ENCODE results near the gene RNF157. TPM values are rescaled to one million over a fixed set of nuclear protein-coding genes. Genes with fewer than 3 reads are reported as not detected.
A peak's percentile ranks its signal among the peaks of the same experiment; 100 is the strongest.
"Not testable (repeated sequence)": the region's sequence is repeated elsewhere in the genome, so short reads cannot be mapped to it uniquely, and the experiment has no call there.

The RNF157 gene
- total RNA-seq, 1 experiment from 2014 or later, result 3.5 TPM

GRCh38 chr17:76236603-76237002 is 3.7 kb downstream of the RNF157 start:
- H3K4me3 ChIP-seq, result no peak overlapping the region
- H3K36me3 ChIP-seq, result no peaks in the 10 kb centered on the region
- peaks cover under 1% of the 10 kb centered on the region for H3K4me1 ChIP-seq
- DNase-seq, result no peak
- H3K9me3 ChIP-seq (replicated peaks), result 0 out of 2 replicates have a peak, but pooled peaks cover 3% of the 10 kb centered on the region
- H3K27ac ChIP-seq, result no peak overlapping the region
- peaks cover under 1% of the 10 kb centered on the region; the same call in 1 of the 2 replicates for H3K27me3 ChIP-seq

- no peak overlapping the region for H3K4me3 ChIP-seq
- no peaks in the 10 kb centered on the region for H3K36me3 ChIP-seq
- H3K4me1 ChIP-seq, result no peaks in the 10 kb centered on the region
- no peaks in the 10 kb centered on the region for H3K27me3 ChIP-seq
- H3K27ac ChIP-seq, result no peak overlapping the region
- no peak for DNase-seq
- 0 out of 2 replicates have a peak, but pooled peaks cover 3% of the 10 kb centered on the region for H3K9me3 ChIP-seq (replicated peaks)
Observed at GRCh38 chr17:76235883-76236282, 4.4 kb downstream of the RNF157 start.

DNA sequence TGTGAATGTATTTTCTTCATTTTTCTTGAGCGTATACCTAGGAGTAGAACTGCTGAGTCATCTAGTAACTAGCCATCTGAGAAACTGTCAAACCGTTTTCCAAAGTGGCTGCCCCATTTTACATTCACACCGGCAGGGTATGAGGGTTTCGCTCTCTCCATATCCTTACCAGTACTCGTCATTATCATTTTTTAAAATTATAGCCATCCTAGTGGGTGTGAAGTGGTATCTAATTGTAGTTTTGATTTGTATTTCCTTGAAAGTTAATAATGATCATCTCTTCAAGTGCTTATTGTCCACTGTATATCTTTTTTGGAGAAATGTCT is 6.0 kb downstream of the RNF157 start:
- H3K9me3 ChIP-seq (replicated peaks), result 0 out of 2 replicates have a peak, but pooled peaks cover 3% of the 10 kb centered on the region
- H3K27me3 ChIP-seq, result no peaks in the 10 kb centered on the region
- DNase-seq, result no peak
- H3K36me3 ChIP-seq, result no peaks in the 10 kb centered on the region
- H3K4me1 ChIP-seq, result no peaks in the 10 kb centered on the region
- no peak overlapping the region for H3K4me3 ChIP-seq
- no peak overlapping the region for H3K27ac ChIP-seq

DNA sequence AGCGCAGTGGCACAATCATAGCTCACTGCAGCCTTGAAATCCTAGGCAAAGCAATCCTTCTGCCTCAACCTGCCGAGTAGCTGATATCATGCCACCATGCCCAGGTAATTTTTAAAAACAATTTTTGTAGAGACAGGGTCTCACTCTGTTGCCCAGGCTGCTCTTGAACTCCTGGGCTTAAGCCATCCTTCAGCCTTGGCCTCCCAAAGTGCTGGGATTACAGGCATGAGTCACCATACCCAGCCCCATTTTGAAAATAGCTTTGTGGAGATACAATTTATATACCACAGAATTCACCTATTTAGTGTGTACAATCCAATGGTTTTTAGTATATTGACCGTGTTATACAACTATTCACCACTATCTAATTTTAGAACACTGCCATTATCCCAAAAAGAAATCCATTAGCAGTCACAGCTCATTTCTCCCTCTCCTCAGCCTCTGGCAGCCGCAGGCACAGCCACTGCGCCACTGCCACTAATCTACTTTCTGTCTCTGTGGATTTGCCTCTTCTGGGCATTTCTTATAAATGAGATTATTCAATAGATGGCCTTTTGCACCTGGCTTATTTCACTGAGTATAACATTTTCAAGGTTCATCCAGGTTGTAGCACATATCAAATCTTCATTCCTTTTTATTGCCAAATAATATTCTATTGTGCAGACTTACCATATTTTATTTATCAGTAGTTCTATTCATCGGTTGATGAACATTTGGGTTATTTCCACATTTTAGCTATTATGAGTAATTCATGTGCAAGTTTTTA is 6.5 kb downstream of the RNF157 start:
- Histone ChIP-seq H3K36me3 (no peaks in the 10 kb centered on the region), H3K9me3 (replicated peaks) (0 out of 2 replicates have a peak, but pooled peaks cover 3% of the 10 kb centered on the region), H3K27me3 (no peaks in the 10 kb centered on the region), H3K4me3 (no peak overlapping the region), H3K4me1 (no peaks in the 10 kb centered on the region), H3K27ac (no peak overlapping the region)
- no peak for DNase-seq

GRCh38 chr17:76232342-76232741 is 8.0 kb downstream of the RNF157 start:
- Histone ChIP-seq H3K36me3 (no peaks in the 10 kb centered on the region), H3K4me3 (no peak overlapping the region), H3K27ac (no peak overlapping the region), H3K27me3 (no peaks in the 10 kb centered on the region), H3K9me3 (replicated peaks) (0 out of 2 replicates have a peak, but pooled peaks cover 3% of the 10 kb centered on the region), H3K4me1 (no peaks in the 10 kb centered on the region)
- DNase-seq, result no peak

DNA sequence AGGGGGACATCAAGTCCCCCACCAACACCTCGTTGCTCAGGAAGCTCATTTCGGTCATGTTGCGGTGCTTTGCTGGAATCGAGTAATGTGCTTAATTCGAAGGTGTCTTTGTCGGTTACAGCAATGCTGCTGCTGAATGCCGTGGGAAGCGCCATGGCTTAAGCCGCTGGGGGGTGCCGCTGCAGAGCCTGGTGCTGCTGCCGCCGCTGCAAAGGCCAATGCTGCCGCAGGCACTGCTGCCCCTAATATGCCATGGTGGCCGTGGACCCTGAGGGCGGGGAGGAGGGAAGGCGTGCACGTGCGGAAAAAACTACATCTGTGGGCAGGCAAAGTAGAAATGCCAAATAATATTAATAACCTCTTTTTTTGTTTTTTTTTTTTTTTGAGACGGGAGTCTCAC is 13.5 kb downstream of the RNF157 start:
- not testable (repeated sequence) for H3K4me3 ChIP-seq; H3K27me3 ChIP-seq; H3K4me1 ChIP-seq; DNase-seq; H3K27ac ChIP-seq; H3K9me3 ChIP-seq (replicated peaks); H3K36me3 ChIP-seq

DNA sequence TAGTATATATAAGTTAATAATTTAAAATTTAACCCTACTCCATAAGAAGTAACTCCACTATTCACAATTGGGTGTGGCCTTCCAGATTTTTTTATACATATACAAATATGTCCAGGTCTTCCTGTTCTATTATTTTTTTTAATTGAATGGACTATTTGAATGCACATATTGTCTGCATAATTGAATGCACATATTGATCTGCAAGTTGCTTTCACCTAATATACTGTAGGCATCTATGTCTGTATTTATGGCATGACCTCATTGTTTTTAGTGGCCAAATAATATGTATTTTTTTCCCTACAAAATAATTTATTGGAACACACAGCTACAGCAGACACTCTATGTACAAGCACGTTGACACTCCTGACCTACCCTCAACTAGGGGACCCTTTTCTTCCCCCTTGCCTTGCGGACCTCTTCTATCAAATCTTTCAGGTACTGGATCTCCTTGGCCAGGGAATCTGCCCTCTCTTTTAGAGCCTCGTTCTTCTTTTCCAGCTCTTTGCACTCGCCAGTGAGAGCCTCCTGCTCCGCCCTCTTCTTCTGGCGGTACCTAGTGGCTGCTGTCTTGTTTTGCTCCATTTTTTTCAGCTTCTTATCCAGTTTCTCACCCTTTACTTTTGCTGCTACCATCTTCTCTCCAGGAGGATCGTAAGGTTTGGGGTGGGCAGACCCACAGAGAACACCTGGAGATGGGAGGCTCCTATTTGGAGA is 14.8 kb downstream of the RNF157 start:
- not testable (repeated sequence) for H3K27ac ChIP-seq; H3K4me1 ChIP-seq; H3K36me3 ChIP-seq; H3K9me3 ChIP-seq (replicated peaks); H3K27me3 ChIP-seq; DNase-seq; H3K4me3 ChIP-seq

- Histone ChIP-seq H3K27ac (no peak overlapping the region), H3K4me1 (no peaks in the 10 kb centered on the region), H3K36me3 (no peaks in the 10 kb centered on the region), H3K9me3 (replicated peaks) (no peaks in the 10 kb centered on the region), H3K27me3 (no peaks in the 10 kb centered on the region), H3K4me3 (no peak overlapping the region)
- DNase-seq, result no peak
Observed at GRCh38 chr17:76223802-76224201, 16.5 kb downstream of the RNF157 start.

- Histone ChIP-seq H3K9me3 (replicated peaks) (no peaks in the 10 kb centered on the region), H3K36me3 (no peaks in the 10 kb centered on the region), H3K27me3 (no peaks in the 10 kb centered on the region), H3K4me3 (no peak overlapping the region), H3K27ac (no peak overlapping the region), H3K4me1 (no peaks in the 10 kb centered on the region)
- DNase-seq, result no peak
Observed at GRCh38 chr17:76219670-76220383, 20.5 kb downstream of the RNF157 start.

- H3K4me3 ChIP-seq, result no peak overlapping the region
- H3K36me3 ChIP-seq, result no peaks in the 10 kb centered on the region
- H3K27me3 ChIP-seq, result no peaks in the 10 kb centered on the region
- no peaks in the 10 kb centered on the region for H3K9me3 ChIP-seq (replicated peaks)
- no peak for DNase-seq
- no peaks in the 10 kb centered on the region for H3K4me1 ChIP-seq
- no peak overlapping the region for H3K27ac ChIP-seq
Observed at GRCh38 chr17:76217081-76217480, 23.2 kb downstream of the RNF157 start.

GRCh38 chr17:76213491-76213890 is 26.8 kb downstream of the RNF157 start:
- Histone ChIP-seq H3K9me3 (replicated peaks) (no peaks in the 10 kb centered on the region), H3K4me3 (no peak overlapping the region), H3K27ac (no peak overlapping the region), H3K36me3 (no peaks in the 10 kb centered on the region), H3K27me3 (no peaks in the 10 kb centered on the region), H3K4me1 (peaks cover 3% of the 10 kb centered on the region; the same call in 1 of the 2 replicates)
- DNase-seq, result no peak

DNA sequence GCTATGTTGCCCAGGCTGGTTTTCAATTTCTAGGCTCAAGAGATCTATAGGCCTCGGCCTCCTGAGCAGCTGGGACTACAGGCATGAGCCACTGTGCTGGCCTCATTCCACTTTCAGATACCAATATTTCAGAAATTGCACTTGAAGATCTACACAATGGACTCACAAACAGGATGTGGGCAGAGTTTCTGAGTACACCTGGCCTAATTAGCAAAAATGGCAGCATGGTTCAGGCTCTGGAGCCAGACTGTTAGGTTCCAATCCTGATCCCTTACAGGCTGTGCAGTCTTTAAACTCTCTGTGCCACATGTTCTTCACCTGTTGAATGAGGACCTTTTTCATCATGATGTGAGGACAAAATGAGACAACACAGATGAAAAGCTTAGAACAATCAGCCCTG is 32.2 kb downstream of the RNF157 start:
- no peaks in the 10 kb centered on the region for H3K27me3 ChIP-seq
- H3K4me1 ChIP-seq, result peaks cover 13% of the 10 kb centered on the region
- no peak overlapping the region for H3K4me3 ChIP-seq
- no peaks in the 10 kb centered on the region for H3K36me3 ChIP-seq
- DNase-seq, result no peak
- H3K27ac ChIP-seq, result no peak overlapping the region
- no peaks in the 10 kb centered on the region for H3K9me3 ChIP-seq (replicated peaks)

DNA sequence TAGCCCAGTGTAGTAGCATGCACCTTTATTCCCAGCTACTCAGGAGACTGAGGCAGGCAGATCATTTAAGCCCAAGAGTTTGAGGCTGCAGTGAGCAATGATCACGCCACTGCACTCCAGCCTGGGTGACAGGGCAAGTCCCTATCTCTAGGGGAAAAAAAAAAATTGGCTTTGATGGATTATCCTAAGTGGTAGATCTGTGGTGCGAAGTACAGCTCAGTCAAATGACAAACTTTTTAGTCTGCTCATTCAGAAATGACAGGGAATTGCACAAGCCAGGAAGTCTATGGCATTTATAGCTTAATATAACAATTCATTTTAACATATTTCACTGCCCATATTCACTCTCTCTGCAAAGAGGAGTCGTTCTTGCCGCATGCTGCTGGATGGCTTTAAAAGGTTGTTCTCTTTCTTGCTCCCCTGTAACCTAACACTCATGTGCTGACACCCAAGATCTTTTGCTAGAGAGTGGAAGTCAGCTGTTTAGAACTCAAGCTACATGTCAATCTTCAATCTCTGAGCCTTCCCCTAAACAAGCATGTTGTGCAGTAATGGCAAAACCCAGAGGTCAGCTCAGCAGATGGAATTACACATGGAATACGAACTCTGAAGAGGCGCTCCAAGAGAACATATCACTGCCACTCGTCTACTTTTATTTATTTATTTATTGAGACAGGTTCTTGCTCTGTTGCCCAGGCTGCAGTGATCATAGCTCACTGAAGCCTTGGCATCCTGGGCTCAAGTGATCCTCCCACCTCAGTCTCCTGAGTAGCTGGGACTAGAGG is 32.8 kb downstream of the RNF157 start:
- Histone ChIP-seq H3K36me3 (no peaks in the 10 kb centered on the region), H3K9me3 (replicated peaks) (no peaks in the 10 kb centered on the region), H3K27me3 (no peaks in the 10 kb centered on the region), H3K4me1 (peaks cover 13% of the 10 kb centered on the region), H3K4me3 (no peak overlapping the region), H3K27ac (no peak overlapping the region)
- peak in 1 of 2 experiments; percentile 40 for DNase-seq

- peaks cover 13% of the 10 kb centered on the region for H3K4me1 ChIP-seq
- not testable (repeated sequence) for DNase-seq; H3K27me3 ChIP-seq; H3K4me3 ChIP-seq; H3K27ac ChIP-seq; H3K36me3 ChIP-seq; H3K9me3 ChIP-seq (replicated peaks)
Observed at GRCh38 chr17:76205542-76206144, 34.6 kb downstream of the RNF157 start.
